Suppressor macrophage treated with lipopolysaccharide for 1 hour (primary cell): ENCODE results near the gene CHM.
"Not testable (repeated sequence)": the region's sequence is repeated elsewhere in the genome, so short reads cannot be mapped to it uniquely, and the experiment has no call there.

ENCODE experiments used
- DNase-seq, 3 donors: peaks; one replicate each; pipeline ENCODE4 v3.0.0-alpha.2; 2020 to 2022

CHM gene

GRCh38 chrX:85996555-85996954, 50.8 kb downstream of the CHM start:
- no peak for DNase-seq

GRCh38 chrX:85995641-85996040, 51.7 kb downstream of the CHM start:
- no peak for DNase-seq

- DNase-seq: no peak
Measured at GRCh38 chrX:85994797-85995196, 52.6 kb downstream of the CHM start.

GRCh38 chrX:85994228-85994627, 53.1 kb downstream of the CHM start:
- DNase-seq: no peak

- DNase-seq: no peak
Measured at GRCh38 chrX:85993539-85994197, 53.7 kb downstream of the CHM start.

GRCh38 chrX:85992811-85993229, 54.5 kb downstream of the CHM start:
- DNase-seq: no peak

- DNase-seq: peak in 1 of 3 donors; percentile 1
Measured at GRCh38 chrX:85988353-85988752, 59.0 kb downstream of the CHM start.

DNA sequence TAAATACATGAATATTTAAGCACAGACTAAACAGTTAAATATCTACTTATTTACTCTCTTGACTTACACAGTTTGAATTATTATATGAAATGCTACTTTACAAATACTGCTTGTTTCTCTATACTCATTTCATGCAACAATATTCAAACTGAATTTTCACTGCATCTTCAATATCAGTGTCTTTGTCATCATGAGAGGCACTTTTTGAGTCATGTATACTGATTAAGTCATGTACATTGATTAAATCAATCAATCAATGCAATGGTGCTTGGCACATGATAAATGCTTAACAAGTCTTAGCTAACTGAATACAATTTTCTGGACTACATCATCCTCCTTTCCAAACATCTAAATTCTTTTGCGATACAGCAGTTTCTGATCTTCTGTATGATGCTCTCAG, 67.1 kb downstream of the CHM start:
- DNase-seq: no peak

- no peak for DNase-seq
Measured at GRCh38 chrX:85977218-85977617, 70.1 kb downstream of the CHM start.

- not testable (repeated sequence) for DNase-seq
Measured at GRCh38 chrX:85972351-85972750, 75.0 kb downstream of the CHM start.

DNA sequence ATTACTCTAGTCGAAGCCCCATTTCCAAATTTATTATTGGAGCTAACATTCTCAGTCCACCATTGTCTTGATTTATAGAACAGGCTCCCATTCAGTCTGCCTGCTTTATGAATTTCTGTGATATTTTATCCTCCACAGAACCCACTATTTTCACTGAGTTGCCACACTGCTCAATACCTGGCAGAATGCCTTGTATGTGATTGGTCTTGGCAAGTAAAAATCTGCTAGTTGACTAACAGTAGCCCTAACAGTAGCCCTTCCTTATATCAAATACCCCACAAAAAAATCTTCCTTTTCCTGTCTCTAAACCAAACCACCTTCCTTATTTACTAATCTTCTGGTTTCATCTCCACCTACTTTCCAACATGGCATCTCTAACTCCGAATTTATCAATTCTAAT, 82.6 kb downstream of the CHM start:
- DNase-seq: no peak

DNA sequence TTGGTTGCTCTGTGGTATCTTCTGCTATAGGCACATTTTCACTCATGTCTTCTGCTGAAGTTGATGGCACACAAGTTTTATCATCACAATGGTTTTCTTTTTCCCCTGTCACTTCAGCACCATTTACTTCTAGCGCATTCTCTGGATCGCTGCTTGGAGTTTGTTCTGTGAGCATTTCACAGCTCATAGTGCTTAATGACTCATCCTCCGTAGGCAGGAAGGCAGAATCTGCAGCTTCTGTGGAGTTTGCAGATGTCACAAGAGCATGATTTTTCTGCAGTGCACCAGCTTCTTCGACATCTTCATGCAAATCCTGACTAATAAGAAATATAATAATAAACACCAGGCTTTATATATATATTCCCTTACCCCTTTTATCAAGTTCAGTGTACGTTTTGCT, 83.6 kb downstream of the CHM start:
- DNase-seq: peak; percentile 47 to 55 (median 55)

GRCh38 chrX:85955510-85955909, 91.8 kb downstream of the CHM start:
- no peak for DNase-seq

DNA sequence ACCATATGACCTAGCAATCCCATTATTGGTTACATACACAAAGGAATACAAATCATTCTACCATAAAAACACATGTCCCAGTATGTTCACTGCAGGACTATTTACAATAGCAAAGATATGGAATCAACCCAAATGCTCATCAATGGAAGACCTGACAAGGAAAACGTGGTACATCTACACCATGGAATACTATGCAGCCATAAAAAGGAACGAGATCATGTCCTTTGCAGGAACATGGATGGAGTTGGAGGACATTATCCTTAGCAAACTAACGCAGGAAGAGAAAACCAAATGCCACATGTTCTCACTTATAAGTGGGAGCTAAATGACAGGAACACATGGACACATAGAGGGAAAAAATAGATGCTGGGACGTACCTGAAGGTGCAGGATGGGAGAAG, 102.6 kb downstream of the CHM start:
- not testable (repeated sequence) for DNase-seq

DNA sequence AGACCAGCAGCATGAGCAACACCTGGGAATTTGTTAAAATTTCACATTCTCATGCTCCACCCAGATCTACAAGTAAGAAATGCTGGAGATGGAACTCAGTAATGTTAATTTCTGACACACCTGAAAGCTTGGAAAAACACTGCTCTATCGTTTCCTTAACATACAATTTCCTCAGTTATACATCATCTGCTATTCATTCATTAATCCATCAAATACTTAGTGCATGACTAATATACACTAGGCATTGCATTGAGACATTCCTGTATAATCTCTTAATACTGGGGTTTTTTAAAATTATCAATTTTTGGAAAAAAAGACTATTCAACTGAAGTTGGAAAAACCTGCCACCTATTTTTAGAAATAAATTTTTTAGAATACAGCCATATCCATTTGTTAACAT, 106.1 kb downstream of the CHM start:
- DNase-seq: no peak

- DNase-seq: peak in 2 of 3 donors; percentile 13
Measured at GRCh38 chrX:85939942-85940341, 107.4 kb downstream of the CHM start.

GRCh38 chrX:85934399-85934798, 113.0 kb downstream of the CHM start:
- not testable (repeated sequence) for DNase-seq

GRCh38 chrX:85930099-85930498, 117.3 kb downstream of the CHM start:
- no peak for DNase-seq

DNA sequence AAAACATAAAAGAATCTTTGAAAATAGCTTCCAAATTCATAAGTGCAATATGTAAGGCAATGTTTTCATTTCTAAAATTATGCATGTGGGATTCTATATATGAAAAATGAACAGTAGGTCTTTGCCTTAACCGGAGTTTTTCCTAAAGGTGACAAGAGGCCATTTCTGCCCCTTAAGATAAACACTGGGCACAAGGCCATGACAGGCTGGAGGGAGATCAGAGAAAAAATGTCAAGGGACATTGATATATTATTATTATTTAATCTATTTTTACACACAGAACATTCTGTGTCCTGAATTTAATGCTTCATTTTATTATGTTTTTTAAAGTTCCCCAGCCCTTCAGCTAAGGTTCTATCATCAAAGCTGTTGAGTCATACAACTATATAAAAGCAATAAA, 118.8 kb downstream of the CHM start:
- DNase-seq: no peak

DNA sequence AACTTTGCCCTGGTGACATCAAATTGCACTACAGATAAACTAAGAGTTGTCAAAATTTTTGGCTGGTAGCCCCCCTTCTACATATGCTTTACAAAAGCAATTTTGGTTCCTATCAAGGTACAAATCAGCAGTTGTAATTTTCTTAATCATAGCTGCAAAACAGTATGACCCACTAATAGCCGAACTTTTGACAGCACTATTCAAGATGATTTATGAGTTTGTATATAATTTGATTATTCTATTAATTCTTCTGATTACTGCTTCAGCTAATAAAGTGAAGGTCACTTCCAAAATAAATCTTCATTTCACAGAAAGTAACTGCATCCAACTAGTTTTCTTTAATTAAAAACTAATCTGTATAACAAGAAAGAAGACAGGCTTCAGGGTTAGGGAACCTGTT, 119.6 kb downstream of the CHM start:
- DNase-seq: no peak

- peak; percentile 67 to 91 (median 86) for DNase-seq
Measured at GRCh38 chrX:85922821-85923220, 124.5 kb downstream of the CHM start.

GRCh38 chrX:85916656-85917280, 130.6 kb downstream of the CHM start:
- DNase-seq: not testable (repeated sequence)

- DNase-seq: no peak
Measured at GRCh38 chrX:85914431-85914830, 132.9 kb downstream of the CHM start.

DNA sequence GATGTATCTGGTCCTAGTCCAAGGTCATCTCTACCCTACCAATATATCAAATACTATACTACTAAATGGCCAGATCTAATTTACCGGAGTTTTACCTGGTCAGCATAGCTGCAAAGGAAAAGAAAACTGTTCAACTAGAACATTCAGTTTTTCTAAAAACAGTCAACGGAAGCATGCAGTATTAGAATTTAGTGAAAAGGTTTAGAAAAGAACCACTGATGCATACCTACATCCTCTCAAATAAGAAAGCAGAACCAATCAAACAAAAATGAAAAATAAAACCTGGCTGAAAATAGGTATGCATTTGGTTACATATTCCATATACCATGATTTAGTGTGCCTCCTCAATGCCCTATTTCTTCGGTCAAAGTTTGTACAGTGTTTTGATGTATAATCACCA, 140.0 kb downstream of the CHM start:
- DNase-seq: no peak

GRCh38 chrX:85906399-85906798, 141.0 kb downstream of the CHM start:
- no peak for DNase-seq
